ENCODE measurements around the gene RASSF5.

Gene RASSF5

DNA sequence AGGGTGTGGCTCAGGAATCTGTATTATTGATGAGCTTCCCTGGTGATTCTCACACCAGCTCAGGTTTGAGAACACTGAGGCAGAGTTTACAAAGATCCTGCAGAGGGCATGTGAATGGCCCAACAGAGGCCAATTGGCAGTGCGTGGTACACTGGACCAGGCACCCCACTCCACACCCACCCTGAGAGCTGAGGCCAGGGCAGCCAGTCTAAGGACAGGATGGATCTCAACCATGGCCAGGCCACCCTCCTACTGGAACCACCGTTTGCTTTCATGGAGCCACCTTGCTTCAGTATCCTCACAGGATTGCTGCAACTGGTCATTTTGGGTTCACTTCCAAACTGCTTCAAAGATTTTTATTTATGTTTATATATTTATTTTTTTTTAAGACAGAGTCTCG lies 7.3 kb upstream of the RASSF5 start:
- Histone ChIP-seq H3K9ac (ENCODE audit: low read length) (no peak overlapping the region), H3K4me1 (ENCODE audit: insufficient read depth, low read length) (peaks cover 22% of the 10 kb centered on the region), H3K4me3 (ENCODE audit: low read depth in 1 of 2, low read length in 2 of 2) (no peak overlapping the region), H3K27me3 (ENCODE audit: control insufficient read depth in 1 of 2, insufficient read depth in 2 of 2, low read length in 2 of 2) (no peaks in the 10 kb centered on the region), H3K9me3 (ENCODE audit: low read length) (no peaks in the 10 kb centered on the region), H3K27ac (ENCODE audit: low read depth, low read length) (no peak overlapping the region), H3K36me3 (ENCODE audit: insufficient read depth, low read length) (no peaks in the 10 kb centered on the region)

GRCh38 chr1:206501881-206502280 lies 5.5 kb upstream of the RASSF5 start:
- Histone ChIP-seq H3K9ac (ENCODE audit: low read length) (no peak overlapping the region), H3K36me3 (ENCODE audit: insufficient read depth, low read length) (no peaks in the 10 kb centered on the region), H3K27ac (ENCODE audit: low read depth, low read length) (no peak overlapping the region), H3K9me3 (ENCODE audit: low read length) (no peaks in the 10 kb centered on the region), H3K4me3 (ENCODE audit: low read depth in 1 of 2, low read length in 2 of 2) (no peak overlapping the region), H3K4me1 (ENCODE audit: insufficient read depth, low read length) (peaks cover 6% of the 10 kb centered on the region), H3K27me3 (ENCODE audit: control insufficient read depth in 1 of 2, insufficient read depth in 2 of 2, low read length in 2 of 2) (peaks cover 0 to 13% of the 10 kb centered on the region in 2 donors)

GRCh38 chr1:206502403-206502802 lies 4.9 kb upstream of the RASSF5 start:
- H3K36me3 ChIP-seq (ENCODE audit: insufficient read depth, low read length), result no peaks in the 10 kb centered on the region
- H3K9ac ChIP-seq (ENCODE audit: low read length), result no peak overlapping the region
- peaks cover 0 to 18% of the 10 kb centered on the region in 2 donors for H3K27me3 ChIP-seq (ENCODE audit: control insufficient read depth in 1 of 2, insufficient read depth in 2 of 2, low read length in 2 of 2)
- H3K4me3 ChIP-seq (ENCODE audit: low read depth in 1 of 2, low read length in 2 of 2), result no peak overlapping the region
- no peaks in the 10 kb centered on the region for H3K9me3 ChIP-seq (ENCODE audit: low read length)
- peaks cover 5% of the 10 kb centered on the region for H3K4me1 ChIP-seq (ENCODE audit: insufficient read depth, low read length)
- no peak overlapping the region for H3K27ac ChIP-seq (ENCODE audit: low read depth, low read length)

GRCh38 chr1:206502812-206503211 lies 4.5 kb upstream of the RASSF5 start:
- Histone ChIP-seq H3K36me3 (ENCODE audit: insufficient read depth, low read length) (no peaks in the 10 kb centered on the region), H3K9me3 (ENCODE audit: low read length) (no peaks in the 10 kb centered on the region), H3K27ac (ENCODE audit: low read depth, low read length) (no peak overlapping the region)

DNA sequence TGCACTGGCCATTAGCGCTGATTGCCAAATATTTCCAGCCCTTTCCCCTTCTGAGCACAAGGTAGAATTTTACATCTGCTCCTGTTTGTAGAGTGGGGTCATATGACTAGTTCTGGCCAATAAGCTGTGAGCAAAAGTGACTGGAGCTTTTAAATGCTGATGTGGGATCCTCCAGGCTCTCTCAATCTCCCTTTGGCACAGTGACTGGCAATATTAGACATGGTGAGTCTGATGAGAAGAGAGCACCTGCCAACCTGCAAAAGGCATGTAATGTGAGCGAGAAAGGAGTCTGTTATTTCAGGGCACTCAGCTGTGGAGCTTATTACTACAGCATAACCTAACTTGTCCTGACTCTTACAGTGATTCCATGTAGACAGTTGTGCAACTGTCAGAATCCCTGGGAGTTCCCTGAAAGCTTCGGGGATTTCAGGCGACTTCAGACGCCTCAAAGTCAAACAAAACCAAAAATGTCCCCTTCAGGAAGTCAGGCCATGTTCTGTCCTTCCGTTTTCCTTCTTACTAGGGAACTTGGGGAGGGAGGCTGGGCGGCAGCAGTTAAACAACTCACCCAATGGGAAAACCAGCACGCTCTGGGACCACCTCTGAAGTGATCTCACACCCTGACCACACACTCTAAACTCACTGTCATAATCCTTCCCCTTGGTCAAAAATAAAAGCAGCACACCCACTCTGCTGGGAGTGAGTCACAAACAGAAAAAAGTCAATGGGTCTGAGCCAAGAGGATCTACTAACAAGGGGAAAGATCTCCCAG lies 3.6 kb upstream of the RASSF5 start:
- Histone ChIP-seq H3K4me1 (ENCODE audit: insufficient read depth, low read length) (peaks cover 5% of the 10 kb centered on the region), H3K9ac (ENCODE audit: low read length) (no peak overlapping the region), H3K27ac (ENCODE audit: low read depth, low read length) (no peak overlapping the region), H3K4me3 (ENCODE audit: low read depth in 1 of 2, low read length in 2 of 2) (no peak overlapping the region), H3K36me3 (ENCODE audit: insufficient read depth, low read length) (no peaks in the 10 kb centered on the region), H3K27me3 (ENCODE audit: control insufficient read depth in 1 of 2, insufficient read depth in 2 of 2, low read length in 2 of 2) (peaks cover 4 to 29% of the 10 kb centered on the region in 2 donors), H3K9me3 (ENCODE audit: low read length) (no peaks in the 10 kb centered on the region)

More at GRCh38 chr1:206502812-206503211, 4.5 kb upstream of the RASSF5 start:
- Histone ChIP-seq H3K4me1 (ENCODE audit: insufficient read depth, low read length) (peaks cover 5% of the 10 kb centered on the region), H3K4me3 (ENCODE audit: low read depth in 1 of 2, low read length in 2 of 2) (no peak overlapping the region), H3K27me3 (ENCODE audit: control insufficient read depth in 1 of 2, insufficient read depth in 2 of 2, low read length in 2 of 2) (peaks cover 0 to 21% of the 10 kb centered on the region in 2 donors), H3K9ac (ENCODE audit: low read length) (no peak overlapping the region)

GRCh38 chr1:206504363-206504713 lies 3.0 kb upstream of the RASSF5 start:
- H3K36me3 ChIP-seq (ENCODE audit: insufficient read depth, low read length), result no peaks in the 10 kb centered on the region
- H3K4me3 ChIP-seq (ENCODE audit: low read depth in 1 of 2, low read length in 2 of 2), result no peak overlapping the region
- no peak overlapping the region for H3K9ac ChIP-seq (ENCODE audit: low read length)
- no peak overlapping the region for H3K27ac ChIP-seq (ENCODE audit: low read depth, low read length)
- no peaks in the 10 kb centered on the region for H3K9me3 ChIP-seq (ENCODE audit: low read length)
- peaks cover 4 to 34% of the 10 kb centered on the region in 2 donors for H3K27me3 ChIP-seq (ENCODE audit: control insufficient read depth in 1 of 2, insufficient read depth in 2 of 2, low read length in 2 of 2)
- H3K4me1 ChIP-seq (ENCODE audit: insufficient read depth, low read length), result peaks cover 5% of the 10 kb centered on the region

GRCh38 chr1:206505702-206506355 lies 1.5 kb upstream of the RASSF5 start:
- H3K36me3 ChIP-seq (ENCODE audit: insufficient read depth, low read length), result no peaks in the 10 kb centered on the region
- no peaks in the 10 kb centered on the region for H3K9me3 ChIP-seq (ENCODE audit: low read length)
- H3K9ac ChIP-seq (ENCODE audit: low read length), result no peak overlapping the region
- no peak overlapping the region for H3K27ac ChIP-seq (ENCODE audit: low read depth, low read length)
- H3K4me3 ChIP-seq (ENCODE audit: low read depth in 1 of 2, low read length in 2 of 2), result no peak overlapping the region
- H3K27me3 ChIP-seq (ENCODE audit: control insufficient read depth in 1 of 2, insufficient read depth in 2 of 2, low read length in 2 of 2), result peaks cover 4 to 36% of the 10 kb centered on the region in 2 donors
- H3K4me1 ChIP-seq (ENCODE audit: insufficient read depth, low read length), result peaks cover 5% of the 10 kb centered on the region

DNA sequence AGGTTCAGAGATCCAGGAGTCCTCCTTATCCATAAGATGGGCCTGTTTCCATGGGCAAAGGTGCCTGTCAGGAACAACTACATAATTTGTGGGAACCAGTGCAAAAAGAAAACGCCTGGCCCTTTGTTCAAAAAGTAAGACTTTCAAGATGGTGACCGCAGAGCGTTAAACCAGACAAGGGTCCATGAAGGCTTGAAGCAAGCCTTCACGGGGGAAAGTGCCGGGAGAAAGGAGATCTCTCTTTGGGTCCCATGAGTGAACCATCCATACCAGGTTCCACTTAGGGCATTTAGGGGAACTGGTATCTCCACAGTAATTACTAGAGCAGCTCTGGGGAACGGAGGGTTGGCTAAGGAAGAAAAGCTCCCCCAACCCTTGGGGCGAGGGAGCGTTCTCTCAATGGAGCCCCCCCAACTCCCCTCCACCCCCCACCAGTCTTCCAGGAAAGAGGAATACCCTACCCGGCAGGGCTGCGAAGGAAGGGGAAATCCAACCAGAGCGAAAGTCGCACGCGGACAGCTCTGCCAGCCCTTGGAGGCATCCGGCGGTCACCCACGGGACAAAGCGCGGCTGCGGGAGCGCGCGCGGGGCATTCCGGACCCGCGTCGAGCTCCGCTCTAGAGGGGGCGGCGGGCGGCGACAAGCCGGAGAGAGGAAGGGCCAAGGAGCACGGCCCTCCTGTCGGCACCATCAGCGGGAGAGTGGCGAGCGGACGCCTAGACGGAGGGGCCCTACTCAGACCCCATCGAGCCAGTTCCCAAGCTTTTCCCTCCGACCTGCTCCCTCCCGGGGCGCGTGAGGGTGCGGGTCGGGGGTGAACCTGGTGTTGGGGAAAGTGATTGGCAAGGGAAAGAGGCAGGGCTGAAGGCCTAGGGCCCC lies 687 bp upstream of the RASSF5 start:
- no peak overlapping the region for H3K27ac ChIP-seq (ENCODE audit: low read depth, low read length)
- H3K9ac ChIP-seq (ENCODE audit: low read length), result no peak overlapping the region
- H3K4me1 ChIP-seq (ENCODE audit: insufficient read depth, low read length), result peaks cover 3% of the 10 kb centered on the region
- peaks cover 4 to 36% of the 10 kb centered on the region in 2 donors for H3K27me3 ChIP-seq (ENCODE audit: control insufficient read depth in 1 of 2, insufficient read depth in 2 of 2, low read length in 2 of 2)
- no peaks in the 10 kb centered on the region for H3K9me3 ChIP-seq (ENCODE audit: low read length)
- H3K36me3 ChIP-seq (ENCODE audit: insufficient read depth, low read length), result no peaks in the 10 kb centered on the region
- H3K4me3 ChIP-seq (ENCODE audit: low read depth in 1 of 2, low read length in 2 of 2), result peak overlapping the region; percentile 41 to 57

- no peak overlapping the region for H3K27ac ChIP-seq (ENCODE audit: low read depth, low read length)
- peaks cover 10% of the 10 kb centered on the region for H3K4me1 ChIP-seq (ENCODE audit: insufficient read depth, low read length)
Measured at GRCh38 chr1:206508130-206508889, 979 bp downstream of the RASSF5 start.

GRCh38 chr1:206508956-206509355 lies 1.6 kb downstream of the RASSF5 start:
- peaks cover 4 to 36% of the 10 kb centered on the region in 2 donors for H3K27me3 ChIP-seq (ENCODE audit: control insufficient read depth in 1 of 2, insufficient read depth in 2 of 2, low read length in 2 of 2)
- peak overlapping the region in 1 of 2 donors; percentile 41 for H3K4me3 ChIP-seq (ENCODE audit: low read depth in 1 of 2, low read length in 2 of 2)
- peaks cover 16% of the 10 kb centered on the region for H3K4me1 ChIP-seq (ENCODE audit: insufficient read depth, low read length)
- no peak overlapping the region for H3K27ac ChIP-seq (ENCODE audit: low read depth, low read length)
- H3K9me3 ChIP-seq (ENCODE audit: low read length), result no peaks in the 10 kb centered on the region
- H3K36me3 ChIP-seq (ENCODE audit: insufficient read depth, low read length), result no peaks in the 10 kb centered on the region
- H3K9ac ChIP-seq (ENCODE audit: low read length), result no peak overlapping the region

More at GRCh38 chr1:206508130-206508889, 979 bp downstream of the RASSF5 start:
- Histone ChIP-seq H3K9ac (ENCODE audit: low read length) (no peak overlapping the region), H3K36me3 (ENCODE audit: insufficient read depth, low read length) (no peaks in the 10 kb centered on the region), H3K4me3 (ENCODE audit: low read depth in 1 of 2, low read length in 2 of 2) (peak overlapping the region in 1 of 2 donors; percentile 41), H3K27me3 (ENCODE audit: control insufficient read depth in 1 of 2, insufficient read depth in 2 of 2, low read length in 2 of 2) (peaks cover 4 to 36% of the 10 kb centered on the region in 2 donors), H3K9me3 (ENCODE audit: low read length) (no peaks in the 10 kb centered on the region)

Measured in muscle layer of colon (tissue), 2 donors.